Parathyroid adenoma (tissue), 2 donors: ENCODE data around the gene DEFB121.
"Not testable (repeated sequence)": the region's sequence is repeated elsewhere in the genome, so short reads cannot be mapped to it uniquely, and the experiment has no call there.

Experiments
- H2AFZ ChIP-seq: fragments of 300-600 bp; sonication (generic); one replicate; pipeline ENCODE4 v1.7.0; 2017; ENCODE audit warnings: antibody characterized with exemption, mild to moderate bottlenecking
- H3K27ac ChIP-seq: fragments of 300-600 bp; sonication (generic); one replicate; pipeline ENCODE4 v1.7.0; 2017
- H3K27me3 ChIP-seq: fragments of 300-600 bp; sonication (generic); one replicate; pipeline ENCODE4 v1.7.0; 2017; ENCODE audit warnings: low read length; ENCODE audit not compliant: control insufficient read depth, insufficient read depth
- H3K36me3 ChIP-seq: fragments of 300-600 bp; sonication (generic); one replicate; pipeline ENCODE4 v1.7.0; 2017; ENCODE audit warnings: low read length; ENCODE audit not compliant: control insufficient read depth, insufficient read depth
- H3K4me1 ChIP-seq: fragments of 300-600 bp; sonication (generic); one replicate; pipeline ENCODE4 v1.7.0; 2017; ENCODE audit warnings: control low read depth
- H3K4me2 ChIP-seq: fragments of 300-600 bp; sonication (generic); one replicate; pipeline ENCODE4 v1.7.0; 2017; ENCODE audit warnings: low read length
- H3K4me3 ChIP-seq: fragments of 300-600 bp; sonication (generic); one replicate; pipeline ENCODE4 v1.7.0; 2017; ENCODE audit warnings: low read depth, low read length
- H3K79me2 ChIP-seq: fragments of 300-600 bp; sonication (generic); one replicate; pipeline ENCODE4 v1.7.0; 2017; ENCODE audit warnings: control low read depth
- H3K9ac ChIP-seq: fragments of 300-600 bp; sonication (generic); one replicate; pipeline ENCODE4 v1.7.0; 2017; ENCODE audit warnings: mild to moderate bottlenecking
- H3K9me3 ChIP-seq: fragments of 300-600 bp; sonication (generic); one replicate; pipeline ENCODE4 v1.7.0; 2017; ENCODE audit warnings: low read length; ENCODE audit not compliant: control insufficient read depth
- CTCF ChIP-seq: fragments of 300-600 bp; sonication (generic); IDR thresholded peaks from one replicate; pipeline ENCODE4 v1.7.0; 2017; ENCODE audit warnings: antibody characterized with exemption, mild to moderate bottlenecking
- donor health status: primary hyperparathyroidism.

DEFB121 gene

GRCh38 chr20:31446084-31446819 is 40.2 kb upstream of the DEFB121 start:
- H3K27me3 ChIP-seq, result no peaks in the 10 kb centered on the region
- no peak overlapping the region for H3K9ac ChIP-seq
- no peaks in the 10 kb centered on the region for H3K4me1 ChIP-seq
- no peaks in the 10 kb centered on the region for H3K79me2 ChIP-seq
- H2AFZ ChIP-seq, result no peak overlapping the region
- no peak for TF ChIP-seq CTCF
- no peak overlapping the region for H3K4me3 ChIP-seq
- no peaks in the 10 kb centered on the region for H3K9me3 ChIP-seq
- no peak overlapping the region for H3K4me2 ChIP-seq
- no peaks in the 10 kb centered on the region for H3K36me3 ChIP-seq
- H3K27ac ChIP-seq, result no peak overlapping the region

GRCh38 chr20:31440012-31440659 is 34.1 kb upstream of the DEFB121 start, which contains the start of gene DEFB123:
TSS of gene DEFB123 (plus strand) at chr20:31440632. CDS start at chr20:31440699, 67 bp downstream.
- Histone ChIP-seq H3K27ac (no peak within 1 kb of the TSS), H3K36me3 (no peaks in the 10 kb centered on the region), H3K4me3 (no peak within 1 kb of the TSS), H3K4me2 (no peak within 1 kb of the TSS), H3K79me2 (no peaks in the 10 kb centered on the region), H3K9ac (no peak within 1 kb of the TSS), H2AFZ (peak within 1 kb of the TSS; percentile 33), H3K27me3 (no peaks in the 10 kb centered on the region), H3K9me3 (no peaks in the 10 kb centered on the region), H3K4me1 (no peaks in the 10 kb centered on the region)
- no peak for TF ChIP-seq CTCF

GRCh38 chr20:31430568-31431115 is 24.6 kb upstream of the DEFB121 start:
- TF ChIP-seq CTCF, result no peak
- H3K79me2 ChIP-seq, result no peaks in the 10 kb centered on the region
- H3K36me3 ChIP-seq, result no peaks in the 10 kb centered on the region
- H3K4me1 ChIP-seq, result no peaks in the 10 kb centered on the region
- H3K4me2 ChIP-seq, result no peak overlapping the region
- H3K9me3 ChIP-seq, result no peaks in the 10 kb centered on the region
- H3K9ac ChIP-seq, result no peak overlapping the region
- no peak overlapping the region for H3K4me3 ChIP-seq
- H3K27me3 ChIP-seq, result no peaks in the 10 kb centered on the region
- no peak overlapping the region for H3K27ac ChIP-seq
- H2AFZ ChIP-seq, result no peak overlapping the region

GRCh38 chr20:31427576-31427975 is 21.6 kb upstream of the DEFB121 start:
- not testable (repeated sequence) for H3K27me3 ChIP-seq

GRCh38 chr20:31426891-31427551 is 21.0 kb upstream of the DEFB121 start:
- not testable (repeated sequence) for H3K4me3 ChIP-seq, H3K9ac ChIP-seq, H3K27ac ChIP-seq, H3K4me2 ChIP-seq, H3K9me3 ChIP-seq, H3K36me3 ChIP-seq, H3K27me3 ChIP-seq, H3K79me2 ChIP-seq, H3K4me1 ChIP-seq, H2AFZ ChIP-seq

More at GRCh38 chr20:31427576-31427975, 21.6 kb upstream of the DEFB121 start:
- H3K9me3 ChIP-seq, H3K27ac ChIP-seq, H3K4me3 ChIP-seq, H3K9ac ChIP-seq, H3K4me1 ChIP-seq, H3K36me3 ChIP-seq, H3K4me2 ChIP-seq, H2AFZ ChIP-seq, H3K79me2 ChIP-seq: not testable (repeated sequence)
